ENCODE measurements around the gene RAB42. TPM values are rescaled to one million over a fixed set of nuclear protein-coding genes. Genes with fewer than 3 reads are reported as not detected.

The RAB42 gene
- total and polyA plus RNA-seq, 9 of the 15 experiments (the other 6 are each of a cell fraction or from before 2014, with no cell fraction given), result 0.07 to 0.14 (median 0.12) TPM; not detected in 6

DNA sequence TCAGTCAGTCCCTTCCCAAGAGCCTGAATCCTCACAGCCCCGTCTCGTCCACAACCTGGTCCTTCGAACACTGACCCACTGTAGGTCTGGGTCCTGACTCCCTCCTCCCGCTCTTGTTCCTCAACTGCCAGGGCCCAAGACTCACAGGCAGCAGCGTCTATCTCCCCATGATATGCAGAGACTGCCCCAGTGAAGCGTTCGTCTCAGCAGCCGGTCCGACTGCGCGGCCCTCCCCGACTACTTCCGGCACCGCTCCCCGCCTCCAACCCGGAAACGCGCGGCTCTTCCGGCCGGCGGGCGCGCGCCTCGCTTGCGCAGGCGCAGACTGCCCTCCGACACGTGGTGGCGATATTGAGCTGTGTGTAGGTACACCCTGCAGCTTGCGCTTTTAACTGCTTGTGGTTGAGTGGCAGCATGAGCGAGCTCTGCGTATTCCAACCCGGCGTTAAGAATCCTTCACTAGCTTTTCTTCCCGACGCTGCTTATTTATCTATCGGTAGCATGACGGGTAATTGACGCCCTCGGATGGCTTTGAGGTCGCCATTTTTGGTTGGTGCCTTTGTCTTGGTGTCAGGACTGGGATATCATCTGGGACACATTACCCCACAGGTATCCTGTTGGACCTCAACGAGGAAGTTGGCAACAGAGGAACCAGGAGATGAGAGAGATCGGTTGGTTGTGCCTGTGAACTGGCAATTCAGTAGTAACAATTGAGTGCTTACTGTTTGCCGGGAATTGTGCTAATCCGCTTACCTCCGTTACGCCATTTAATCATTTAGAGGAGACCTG is 51.0 kb downstream of the RAB42 start, which contains the start of gene TAF12 (continued):
- TF ChIP-seq TCF3 (CRISPR knock-in tag; IDR thresholded peaks at IDR 0.05) (no peak; the same call in none of the 2 replicates), NEUROD1 (IDR thresholded peaks at IDR 0.05; ENCODE audit: borderline replicate concordance, low read depth, low read length, partially characterized antibody) (peak; percentile 79), HSF4 (CRISPR knock-in tag; IDR thresholded peaks at IDR 0.05; ENCODE audit: borderline replicate concordance) (no peak), NFIX (CRISPR knock-in tag; IDR thresholded peaks at IDR 0.05; ENCODE audit: low read depth) (no peak), NFE2L1 (tag; IDR thresholded peaks at IDR 0.05; ENCODE audit: borderline replicate concordance, low read depth) (no peak), MEIS2 (IDR thresholded peaks at IDR 0.05; ENCODE audit: partially characterized antibody) (peak; percentile 88), BRD9 (IDR thresholded peaks at IDR 0.05; ENCODE audit: low read depth, partially characterized antibody) (no peak), NCOA1 (IDR thresholded peaks at IDR 0.05; ENCODE audit: low read depth) (peak; percentile 91), PML (IDR thresholded peaks at IDR 0.05; ENCODE audit: low read length) (peak; percentile 91), SAFB (IDR thresholded peaks at IDR 0.05; ENCODE audit: borderline replicate concordance, low read depth, low read length) (no peak), JUND (IDR thresholded peaks at IDR 0.05; ENCODE audit: borderline replicate concordance, low read depth, low read length) (peak; percentile 62; the same call in 1 of the 2 replicates), JUND (tag; IDR thresholded peaks at IDR 0.05; ENCODE audit: borderline replicate concordance, low read depth, low read length) (peak; percentile 50; the same call in 2 of the 3 replicates), ZNF444 (CRISPR knock-in tag; IDR thresholded peaks at IDR 0.05) (no peak), KLF10 (CRISPR knock-in tag; IDR thresholded peaks at IDR 0.05) (no peak), ZSCAN32 (CRISPR knock-in tag; IDR thresholded peaks at IDR 0.05) (no peak), GTF2F1 (IDR thresholded peaks at IDR 0.05; ENCODE audit: low read depth, low read length) (peak; percentile 89; the same call in 1 of the 2 replicates), RFX7 (CRISPR knock-in tag; IDR thresholded peaks at IDR 0.05) (no peak; the same call in 1 of the 2 replicates), ATF7 (IDR thresholded peaks at IDR 0.05) (peak; percentile 89), ZNF232 (CRISPR knock-in tag; IDR thresholded peaks at IDR 0.05) (0 out of 2 replicates have a peak, but pooled peaks have one; percentile 4), RBM14 (IDR thresholded peaks at IDR 0.05; ENCODE audit: borderline replicate concordance, insufficient read depth, low read depth, low read length) (no peak)
- TF ChIP-seq, protein P1, sequence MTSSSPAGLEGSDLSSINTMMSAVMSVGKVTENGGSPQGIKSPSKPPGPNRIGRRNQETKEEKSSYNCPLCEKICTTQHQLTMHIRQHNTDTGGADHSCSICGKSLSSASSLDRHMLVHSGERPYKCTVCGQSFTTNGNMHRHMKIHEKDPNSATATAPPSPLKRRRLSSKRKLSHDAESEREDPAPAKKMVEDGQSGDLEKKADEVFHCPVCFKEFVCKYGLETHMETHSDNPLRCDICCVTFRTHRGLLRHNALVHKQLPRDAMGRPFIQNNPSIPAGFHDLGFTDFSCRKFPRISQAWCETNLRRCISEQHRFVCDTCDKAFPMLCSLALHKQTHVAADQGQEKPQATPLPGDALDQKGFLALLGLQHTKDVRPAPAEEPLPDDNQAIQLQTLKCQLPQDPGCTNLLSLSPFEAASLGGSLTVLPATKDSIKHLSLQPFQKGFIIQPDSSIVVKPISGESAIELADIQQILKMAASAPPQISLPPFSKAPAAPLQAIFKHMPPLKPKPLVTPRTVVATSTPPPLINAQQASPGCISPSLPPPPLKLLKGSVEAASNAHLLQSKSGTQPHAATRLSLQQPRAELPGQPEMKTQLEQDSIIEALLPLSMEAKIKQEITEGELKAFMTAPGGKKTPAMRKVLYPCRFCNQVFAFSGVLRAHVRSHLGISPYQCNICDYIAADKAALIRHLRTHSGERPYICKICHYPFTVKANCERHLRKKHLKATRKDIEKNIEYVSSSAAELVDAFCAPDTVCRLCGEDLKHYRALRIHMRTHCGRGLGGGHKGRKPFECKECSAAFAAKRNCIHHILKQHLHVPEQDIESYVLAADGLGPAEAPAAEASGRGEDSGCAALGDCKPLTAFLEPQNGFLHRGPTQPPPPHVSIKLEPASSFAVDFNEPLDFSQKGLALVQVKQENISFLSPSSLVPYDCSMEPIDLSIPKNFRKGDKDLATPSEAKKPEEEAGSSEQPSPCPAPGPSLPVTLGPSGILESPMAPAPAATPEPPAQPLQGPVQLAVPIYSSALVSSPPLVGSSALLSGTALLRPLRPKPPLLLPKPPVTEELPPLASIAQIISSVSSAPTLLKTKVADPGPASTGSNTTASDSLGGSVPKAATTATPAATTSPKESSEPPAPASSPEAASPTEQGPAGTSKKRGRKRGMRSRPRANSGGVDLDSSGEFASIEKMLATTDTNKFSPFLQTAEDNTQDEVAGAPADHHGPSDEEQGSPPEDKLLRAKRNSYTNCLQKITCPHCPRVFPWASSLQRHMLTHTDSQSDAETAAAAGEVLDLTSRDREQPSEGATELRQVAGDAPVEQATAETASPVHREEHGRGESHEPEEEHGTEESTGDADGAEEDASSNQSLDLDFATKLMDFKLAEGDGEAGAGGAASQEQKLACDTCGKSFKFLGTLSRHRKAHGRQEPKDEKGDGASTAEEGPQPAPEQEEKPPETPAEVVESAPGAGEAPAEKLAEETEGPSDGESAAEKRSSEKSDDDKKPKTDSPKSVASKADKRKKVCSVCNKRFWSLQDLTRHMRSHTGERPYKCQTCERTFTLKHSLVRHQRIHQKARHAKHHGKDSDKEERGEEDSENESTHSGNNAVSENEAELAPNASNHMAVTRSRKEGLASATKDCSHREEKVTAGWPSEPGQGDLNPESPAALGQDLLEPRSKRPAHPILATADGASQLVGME (CRISPR knock-in tag; IDR thresholded peaks at IDR 0.05), result 0 out of 2 replicates have a peak, but pooled peaks have one; percentile 6
- TF ChIP-seq, protein P2, sequence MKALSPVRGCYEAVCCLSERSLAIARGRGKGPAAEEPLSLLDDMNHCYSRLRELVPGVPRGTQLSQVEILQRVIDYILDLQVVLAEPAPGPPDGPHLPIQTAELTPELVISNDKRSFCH (CRISPR knock-in tag; IDR thresholded peaks at IDR 0.05), result no peak
- TF ChIP-seq, protein P2 (tag; IDR thresholded peaks at IDR 0.05), result peak; percentile 27; the same call in 1 of the 2 replicates
